ENCODE results near the gene SMURF1. TPM values are rescaled to one million over a fixed set of nuclear protein-coding genes. Genes with fewer than 3 reads are reported as not detected.

The SMURF1 gene
- total and polyA plus RNA-seq, 7 donors, result 8.4 to 18.0 (median 14.1) TPM

- WGBS, 2 donors, result 90 to 91% methylated on average over 10 of the region's 10 CpGs
- TF ChIP-seq POLR2A (IDR thresholded peaks at IDR 0.05) (no peak), CTCF (IDR thresholded peaks at IDR 0.05) (no peak), EP300 (IDR thresholded peaks at IDR 0.05) (no peak)
- H3K4me3 ChIP-seq, result no peak overlapping the region
- DNase-seq, result no peak
- no peaks in the 10 kb centered on the region for H3K27me3 ChIP-seq
- H3K9me3 ChIP-seq, result no peaks in the 10 kb centered on the region
- H3K36me3 ChIP-seq, result peaks cover 31 to 90% (median 49%) of the 10 kb centered on the region in 4 donors
- intact Hi-C loops (cut with DNase I), result no loop called here
- no peaks in the 10 kb centered on the region for H3K4me1 ChIP-seq
- no peak overlapping the region for H3K27ac ChIP-seq
Observed at GRCh38 chr7:99001482-99002147, 142.3 kb downstream of the SMURF1 start.

- DNase-seq, result no peak
- intact Hi-C loops (cut with DNase I), result no loop called here
- Histone ChIP-seq H3K27me3 (no peaks in the 10 kb centered on the region), H3K36me3 (peaks cover 27 to 90% (median 45%) of the 10 kb centered on the region in 4 donors), H3K4me3 (no peak overlapping the region), H3K27ac (no peak overlapping the region), H3K9me3 (no peaks in the 10 kb centered on the region), H3K4me1 (no peaks in the 10 kb centered on the region)
- TF ChIP-seq POLR2A (IDR thresholded peaks at IDR 0.05), result no peak
- TF ChIP-seq CTCF (IDR thresholded peaks at IDR 0.05), result no peak
- TF ChIP-seq POLR2AphosphoS5 (IDR thresholded peaks at IDR 0.05), result no peak
- TF ChIP-seq EP300 (IDR thresholded peaks at IDR 0.05), result no peak
- 91 to 96% methylated on average over 14 of the region's 14 CpGs for WGBS, 2 donors
Observed at GRCh38 chr7:99000904-99001465, 142.9 kb downstream of the SMURF1 start.

- Histone ChIP-seq H3K27me3 (no peaks in the 10 kb centered on the region), H3K4me3 (no peak overlapping the region), H3K27ac (no peak overlapping the region), H3K36me3 (peaks cover 20 to 90% (median 45%) of the 10 kb centered on the region in 4 donors), H3K9me3 (no peaks in the 10 kb centered on the region), H3K4me1 (no peaks in the 10 kb centered on the region)
- 91 to 95% methylated on average over 20 of the region's 20 CpGs for WGBS, 2 donors
- intact Hi-C loops (cut with DNase I), result no loop called here
- no peak for TF ChIP-seq POLR2A (IDR thresholded peaks at IDR 0.05)
- TF ChIP-seq EP300 (IDR thresholded peaks at IDR 0.05), result no peak
- no peak for TF ChIP-seq POLR2AphosphoS5 (IDR thresholded peaks at IDR 0.05)
- DNase-seq, result no peak
Observed at GRCh38 chr7:99000196-99000903, 143.6 kb downstream of the SMURF1 start.

GRCh38 chr7:98998821-98999725 is 144.8 kb downstream of the SMURF1 start:
- H3K27me3 ChIP-seq, result no peaks in the 10 kb centered on the region
- intact Hi-C loops (cut with DNase I), result no loop called here
- no peak for TF ChIP-seq POLR2A (IDR thresholded peaks at IDR 0.05)
- no peak for TF ChIP-seq POLR2AphosphoS5 (IDR thresholded peaks at IDR 0.05)
- TF ChIP-seq CTCF (IDR thresholded peaks at IDR 0.05), result no peak
- TF ChIP-seq EP300 (IDR thresholded peaks at IDR 0.05), result no peak
- no peak overlapping the region for H3K27ac ChIP-seq
- no peak for DNase-seq
- H3K4me3 ChIP-seq, result no peak overlapping the region
- peaks cover 16 to 90% (median 50%) of the 10 kb centered on the region in 4 donors for H3K36me3 ChIP-seq
- no peaks in the 10 kb centered on the region for H3K4me1 ChIP-seq
- 50 to 81% methylated on average over 10 of the region's 10 CpGs for WGBS, 2 donors
- H3K9me3 ChIP-seq, result no peaks in the 10 kb centered on the region

All from sigmoid colon (tissue), 7 donors.